Natural killer cell (primary cell): ENCODE data around the gene SMARCA4. TPM values are rescaled to one million over a fixed set of nuclear protein-coding genes. Genes with fewer than 3 reads are reported as not detected.
"Not testable (repeated sequence)": the region's sequence is repeated elsewhere in the genome, so short reads cannot be mapped to it uniquely, and the experiment has no call there.

Experiments used
- ATAC-seq, 3 donors: fragments of 150-1000 bp in 2 of 3; fragments of 200-7000 bp in 1 of 3; cut with Tn5 transposase; 1 replicate in 1 of 3; 2 replicates in 2 of 3; pipeline ENCODE4 v1.10.0; 2021; ENCODE audit warnings: mild to moderate bottlenecking in 2 of 3, moderate library complexity in 2 of 3
- DNase-seq, 2 donors: peaks; one replicate each; pipeline versions ENCODE4 v3.0.0 to v3.0.0-alpha.2; 2013 to 2021; ENCODE audit warnings: mixed read lengths in 1 of 2
- H3K27ac ChIP-seq: one replicate; pipeline ENCODE4 v1.5.1; 2013; ENCODE audit warnings: mild to moderate bottlenecking, low read length
- H3K27me3 ChIP-seq: one replicate; pipeline ENCODE4 v1.6.1; 2013; ENCODE audit warnings: low read length; ENCODE audit not compliant: control insufficient read depth, insufficient read depth
- H3K36me3 ChIP-seq: one replicate; pipeline ENCODE4 v1.6.1; 2013; ENCODE audit warnings: low read length; ENCODE audit not compliant: control insufficient read depth, insufficient read depth
- H3K4me1 ChIP-seq: one replicate; pipeline ENCODE4 v1.6.1; 2013; ENCODE audit warnings: low read length; ENCODE audit not compliant: control insufficient read depth, insufficient read depth
- H3K4me3 ChIP-seq: one replicate; pipeline ENCODE4 v1.5.1; 2013; ENCODE audit warnings: low read length
- H3K9me3 ChIP-seq: one replicate; pipeline ENCODE4 v1.6.1; 2013; ENCODE audit warnings: low read length; ENCODE audit not compliant: control insufficient read depth, insufficient read depth
- H3K27ac Mint-ChIP-seq, 2 donors: one replicate each; pipeline ENCODE4 v1.8.0; 2022; ENCODE audit warnings: mild to moderate bottlenecking in 2 of 2, mixed read lengths in 2 of 2, moderate library complexity in 1 of 2
- H3K27me3 Mint-ChIP-seq, 2 donors: one replicate each; pipeline ENCODE4 v1.8.0; 2022; ENCODE audit warnings: low read depth in 2 of 2, mixed read lengths in 2 of 2
- H3K36me3 Mint-ChIP-seq: one replicate; pipeline ENCODE4 v1.8.0; 2022; ENCODE audit warnings: mixed read lengths
- H3K4me1 Mint-ChIP-seq, 2 donors: one replicate each; pipeline ENCODE4 v1.8.0; 2022; ENCODE audit warnings: mixed read lengths in 2 of 2
- H3K4me3 Mint-ChIP-seq: one replicate; pipeline ENCODE4 v1.8.0; 2022; ENCODE audit warnings: mild to moderate bottlenecking, moderate library complexity, mixed read lengths
- H3K9me3 Mint-ChIP-seq, 2 donors: one replicate each; pipeline ENCODE4 v1.8.0; 2022; ENCODE audit warnings: mixed read lengths in 2 of 2
- CTCF ChIP-seq: fragments of 200-600 bp; IDR thresholded peaks from one replicate; pipeline ENCODE4 v1.8.0; 2022; ENCODE audit warnings: antibody characterized with exemption
- WGBS: methylation state at CpG from one replicate; pipeline ENCODE4 v1.1.7; 2013; ENCODE audit warnings: missing lambda C conversion rate; ENCODE audit not compliant: insufficient coverage; 5-methylcytosine and 5-hydroxymethylcytosine counted together
- intact Hi-C: fragments of 100-400 bp; cut with micrococcal nuclease; formaldehyde crosslinking; loops from one replicate; pipeline ENCODE4 v1.14.2; 2022
- total RNA-seq, 4 donors: library from RNA; stranded (reverse); fragments of 120-200 nt in 1 of 4; gene quantifications; one replicate each; pipeline versions ENCODE4 v1.2.3 to v1.2.4, GENCODE V29; 2013 to 2022

SMARCA4 gene
- total RNA-seq, 3 donors from 2014 or later (not counting 1 experiment from before 2014, with no cell fraction given), result 85.4 to 96.1 (median 93.6) TPM

DNA sequence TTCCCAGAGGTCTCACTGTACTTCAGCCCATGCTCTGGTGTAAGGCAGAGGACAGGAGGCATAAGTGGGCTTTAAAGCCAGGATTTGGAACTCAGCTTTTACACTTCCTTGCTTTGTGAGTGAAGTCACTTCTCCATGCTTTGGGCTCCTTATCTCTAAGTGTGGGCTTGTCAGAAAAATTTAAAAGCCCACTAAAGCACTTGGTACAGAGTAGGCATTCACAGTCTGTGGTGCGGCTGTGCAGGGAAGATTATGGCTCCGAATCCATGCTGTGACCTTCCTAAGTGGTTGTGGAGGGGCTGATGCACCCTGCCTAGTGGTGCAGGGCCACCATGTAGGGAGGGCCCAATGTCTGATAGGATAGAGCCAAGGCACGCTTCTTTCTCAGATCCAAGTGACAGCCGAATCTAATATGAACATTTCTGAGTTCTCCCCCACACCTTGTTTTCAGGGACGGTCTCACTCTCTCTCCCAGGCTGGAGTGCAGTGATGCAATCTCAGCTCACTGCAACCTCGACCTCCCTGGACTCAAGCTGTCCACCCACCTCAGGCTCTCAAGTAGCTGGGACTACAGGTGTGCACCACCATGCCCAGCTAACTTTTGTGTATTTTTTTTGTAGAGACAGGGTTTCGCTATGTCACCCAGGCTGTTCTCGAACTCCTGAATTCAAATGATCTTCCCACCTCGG is 25.3 kb upstream of the SMARCA4 start:
- Histone ChIP-seq H3K9me3 (no peaks in the 10 kb centered on the region), H3K27me3 (no peaks in the 10 kb centered on the region), H3K4me1 (peaks cover 7% of the 10 kb centered on the region), H3K27ac (no peak overlapping the region), H3K4me3 (no peak overlapping the region), H3K36me3 (peaks cover 5% of the 10 kb centered on the region)
- no peak overlapping the region for H3K4me3 Mint-ChIP-seq
- intact Hi-C loops, result loop anchor here (5.0 kb wide), 1 partner anchor 197 kb away; no protein-coding TSS in a partner anchor
- DNase-seq (no peak), ATAC-seq (no peak)
- peaks cover 0 to 9% of the 10 kb centered on the region in 2 donors for H3K4me1 Mint-ChIP-seq
- H3K9me3 Mint-ChIP-seq, result no peaks in the 10 kb centered on the region
- 95% methylated on average over 9 of the region's 9 CpGs for WGBS
- H3K27ac Mint-ChIP-seq, result no peak overlapping the region
- H3K27me3 Mint-ChIP-seq, result no peaks in the 10 kb centered on the region
- no peaks in the 10 kb centered on the region for H3K36me3 Mint-ChIP-seq
- TF ChIP-seq CTCF, result no peak

- peaks cover 5% of the 10 kb centered on the region for H3K36me3 ChIP-seq
- no peaks in the 10 kb centered on the region for H3K9me3 ChIP-seq
- peak; percentile 55 for TF ChIP-seq CTCF
- Mint-ChIP-seq H3K27ac (no peak overlapping the region), H3K4me3 (no peak overlapping the region), H3K4me1 (peaks cover 0 to 5% of the 10 kb centered on the region in 2 donors), H3K27me3 (no peaks in the 10 kb centered on the region), H3K36me3 (no peaks in the 10 kb centered on the region), H3K9me3 (no peaks in the 10 kb centered on the region)
- WGBS, result 9% methylated on average over 9 of the region's 11 CpGs
- DNase-seq (peak in 1 of 2 donors; percentile 80), ATAC-seq (peak; percentile 76 to 96 (median 89))
- intact Hi-C loops, result loop anchor here (5.0 kb wide), 1 partner anchor 196 kb away; no protein-coding TSS in a partner anchor
- peaks cover 3% of the 10 kb centered on the region for H3K4me1 ChIP-seq
- no peaks in the 10 kb centered on the region for H3K27me3 ChIP-seq
- no peak overlapping the region for H3K4me3 ChIP-seq
- no peak overlapping the region for H3K27ac ChIP-seq
Observed at GRCh38 chr19:10936661-10937084, 24.2 kb upstream of the SMARCA4 start.

- intact Hi-C loops, H3K4me3 Mint-ChIP-seq, DNase-seq, ATAC-seq, H3K27ac Mint-ChIP-seq, H3K4me1 ChIP-seq, H3K9me3 Mint-ChIP-seq, H3K36me3 ChIP-seq, H3K9me3 ChIP-seq, H3K27ac ChIP-seq, H3K4me1 Mint-ChIP-seq, H3K36me3 Mint-ChIP-seq, H3K4me3 ChIP-seq, H3K27me3 Mint-ChIP-seq, H3K27me3 ChIP-seq: not testable (repeated sequence)
- 91% methylated on average over 14 of the region's 14 CpGs for WGBS
Observed at GRCh38 chr19:10941649-10942048, 19.2 kb upstream of the SMARCA4 start.

GRCh38 chr19:10943412-10943811 is 17.4 kb upstream of the SMARCA4 start:
- H3K4me1 Mint-ChIP-seq, H3K9me3 Mint-ChIP-seq, H3K36me3 Mint-ChIP-seq, H3K27me3 ChIP-seq, intact Hi-C loops, H3K4me3 Mint-ChIP-seq, H3K27ac Mint-ChIP-seq, H3K4me1 ChIP-seq, DNase-seq, ATAC-seq, H3K9me3 ChIP-seq, H3K27ac ChIP-seq, H3K36me3 ChIP-seq, H3K27me3 Mint-ChIP-seq, H3K4me3 ChIP-seq: not testable (repeated sequence)
- 100% methylated on average over 4 of the region's 4 CpGs for WGBS
